ENCODE data around the gene SPATS2L.

DNA sequence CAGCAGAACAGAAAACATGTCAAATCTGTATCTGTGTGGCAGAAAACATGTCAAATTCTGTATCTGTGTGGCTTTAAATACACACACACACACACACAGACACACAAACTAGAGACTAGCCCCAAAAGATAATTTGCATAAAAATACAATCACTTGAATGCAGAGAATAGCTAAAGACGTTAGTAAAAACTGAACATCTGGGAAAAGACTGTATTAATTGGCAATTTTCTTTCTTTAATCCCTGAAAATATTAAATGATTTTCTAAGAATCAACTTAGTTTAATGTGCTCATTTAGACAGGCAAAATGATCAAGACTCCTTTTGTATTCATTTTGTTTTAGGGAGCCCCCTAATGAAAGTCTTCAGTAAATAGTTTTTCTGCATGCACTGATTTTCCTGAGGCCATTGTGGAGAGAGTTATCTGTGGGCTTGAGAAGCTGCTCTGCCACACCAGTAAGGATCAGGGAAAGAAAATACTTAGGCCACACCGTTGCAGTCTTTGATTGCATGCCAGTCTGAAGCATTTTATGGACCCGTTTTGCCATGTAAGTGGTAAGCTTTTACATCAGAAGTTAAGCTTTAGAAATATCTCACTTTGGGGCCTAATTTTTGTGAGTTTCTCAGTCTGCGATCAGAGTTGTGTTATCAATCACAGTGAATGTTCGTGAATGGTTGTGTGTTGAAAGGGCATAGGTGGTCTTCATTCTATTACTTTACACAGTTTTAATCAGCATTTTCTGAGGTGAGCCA is 2.2 kb downstream of the SPATS2L start:
- no peak for TF ChIP-seq MXI1 (IDR thresholded peaks at IDR 0.05; ENCODE audit: borderline replicate concordance, low read depth, low read length)
- TF ChIP-seq ZNF780A (CRISPR knock-in tag; IDR thresholded peaks at IDR 0.05), result no peak
- TF ChIP-seq POLR2A (IDR thresholded peaks at IDR 0.05; ENCODE audit: insufficient read depth in 1 of 2, low read depth in 2 of 2, low read length in 2 of 2), result no peak
